Duodenal mucosa (tissue), 2 donors: ENCODE results near the gene TENT4A.
"Not testable (repeated sequence)": the region's sequence is repeated elsewhere in the genome, so short reads cannot be mapped to it uniquely, and the experiment has no call there.

ENCODE experiments used
- H3K27ac ChIP-seq: one replicate; pipeline ENCODE4 v1.7.0; 2013; ENCODE audit warnings: low read depth, low read length
- H3K27me3 ChIP-seq, 2 donors: one replicate each; pipeline ENCODE4 v1.7.0; 2013; ENCODE audit warnings: low read length in 2 of 2, control low read depth in 1 of 2; ENCODE audit not compliant: insufficient read depth in 2 of 2, control insufficient read depth in 1 of 2
- H3K36me3 ChIP-seq, 2 donors: one replicate each; pipeline ENCODE4 v1.7.0; 2013; ENCODE audit warnings: low read length in 2 of 2, control low read depth in 1 of 2; ENCODE audit not compliant: insufficient read depth in 2 of 2, control insufficient read depth in 1 of 2
- H3K4me1 ChIP-seq, 2 donors: one replicate each; pipeline ENCODE4 v1.7.0; 2013; ENCODE audit warnings: low read length in 2 of 2, control low read depth in 1 of 2; ENCODE audit not compliant: insufficient read depth in 2 of 2, control insufficient read depth in 1 of 2
- H3K4me3 ChIP-seq, 2 donors: one replicate each; pipeline ENCODE4 v1.7.0; 2013; ENCODE audit warnings: low read length in 2 of 2, low read depth in 1 of 2
- H3K9ac ChIP-seq, 2 donors: one replicate each; pipeline ENCODE4 v1.7.0; 2013; ENCODE audit warnings: low read length in 2 of 2, low read depth in 1 of 2
- H3K9me3 ChIP-seq, 2 donors: one replicate each; pipeline ENCODE4 v1.7.0; 2013; ENCODE audit warnings: low read length in 2 of 2, control low read depth in 1 of 2; ENCODE audit not compliant: control insufficient read depth in 1 of 2

TENT4A gene

GRCh38 chr5:6765612-6766525 lies 52.6 kb downstream of the TENT4A start:
- Histone ChIP-seq H3K27ac (no peak overlapping the region), H3K9me3 (no peaks in the 10 kb centered on the region), H3K4me3 (peak overlapping the region; percentile 48 to 61), H3K9ac (peak overlapping the region in 1 of 2 donors; percentile 11), H3K4me1 (peaks cover 10 to 14% of the 10 kb centered on the region in 2 donors), H3K27me3 (no peaks in the 10 kb centered on the region), H3K36me3 (no peaks in the 10 kb centered on the region)

- Histone ChIP-seq H3K9me3 (no peaks in the 10 kb centered on the region), H3K4me3 (peak overlapping the region; percentile 48 to 61), H3K27ac (no peak overlapping the region), H3K9ac (peak overlapping the region in 1 of 2 donors; percentile 11), H3K36me3 (no peaks in the 10 kb centered on the region), H3K27me3 (no peaks in the 10 kb centered on the region), H3K4me1 (peaks cover 10 to 14% of the 10 kb centered on the region in 2 donors)
These were observed 53.4 kb downstream of the TENT4A start for GRCh38 chr5:6766604-6767093.

GRCh38 chr5:6767481-6768063 lies 54.3 kb downstream of the TENT4A start:
- Histone ChIP-seq H3K9ac (no peak overlapping the region), H3K4me3 (no peak overlapping the region), H3K27me3 (peaks cover 0 to 6% of the 10 kb centered on the region in 2 donors), H3K4me1 (peaks cover 10 to 14% of the 10 kb centered on the region in 2 donors), H3K27ac (no peak overlapping the region), H3K36me3 (no peaks in the 10 kb centered on the region), H3K9me3 (no peaks in the 10 kb centered on the region)

- Histone ChIP-seq H3K36me3 (no peaks in the 10 kb centered on the region), H3K4me3 (no peak overlapping the region), H3K4me1 (peaks cover 10 to 14% of the 10 kb centered on the region in 2 donors), H3K9me3 (no peaks in the 10 kb centered on the region), H3K27me3 (peaks cover 0 to 9% of the 10 kb centered on the region in 2 donors), H3K27ac (no peak overlapping the region), H3K9ac (no peak overlapping the region)
These were observed 55.5 kb downstream of the TENT4A start for GRCh38 chr5:6768590-6769230.

- Histone ChIP-seq H3K27ac (no peak overlapping the region), H3K4me3 (no peak overlapping the region), H3K27me3 (peaks cover 0 to 9% of the 10 kb centered on the region in 2 donors), H3K9me3 (no peaks in the 10 kb centered on the region), H3K4me1 (peaks cover 4 to 8% of the 10 kb centered on the region in 2 donors), H3K36me3 (no peaks in the 10 kb centered on the region), H3K9ac (no peak overlapping the region)
These were observed 57.8 kb downstream of the TENT4A start for GRCh38 chr5:6770826-6771607.

- H3K9me3 ChIP-seq, result no peaks in the 10 kb centered on the region
- no peak overlapping the region for H3K4me3 ChIP-seq
- H3K9ac ChIP-seq, result no peak overlapping the region
- H3K27me3 ChIP-seq, result peaks cover 0 to 9% of the 10 kb centered on the region in 2 donors
- no peaks in the 10 kb centered on the region for H3K4me1 ChIP-seq
- H3K27ac ChIP-seq, result no peak overlapping the region
- H3K36me3 ChIP-seq, result no peaks in the 10 kb centered on the region
These were observed 59.7 kb downstream of the TENT4A start for GRCh38 chr5:6772886-6773285.

GRCh38 chr5:6773342-6774035 lies 60.3 kb downstream of the TENT4A start:
- Histone ChIP-seq H3K36me3 (no peaks in the 10 kb centered on the region), H3K27ac (no peak overlapping the region), H3K9me3 (no peaks in the 10 kb centered on the region), H3K9ac (no peak overlapping the region), H3K4me3 (no peak overlapping the region), H3K4me1 (no peaks in the 10 kb centered on the region), H3K27me3 (peaks cover 0 to 9% of the 10 kb centered on the region in 2 donors)

GRCh38 chr5:6774207-6774606 lies 61.0 kb downstream of the TENT4A start:
- H3K4me1 ChIP-seq, H3K27ac ChIP-seq, H3K9me3 ChIP-seq, H3K4me3 ChIP-seq, H3K27me3 ChIP-seq, H3K36me3 ChIP-seq, H3K9ac ChIP-seq: not testable (repeated sequence)

GRCh38 chr5:6774721-6775204 lies 61.5 kb downstream of the TENT4A start:
- Histone ChIP-seq H3K27ac (no peak overlapping the region), H3K9ac (no peak overlapping the region), H3K9me3 (no peaks in the 10 kb centered on the region), H3K36me3 (no peaks in the 10 kb centered on the region), H3K27me3 (peaks cover 0 to 9% of the 10 kb centered on the region in 2 donors), H3K4me1 (no peaks in the 10 kb centered on the region), H3K4me3 (no peak overlapping the region)
